Measurements from ENCODE around the gene PROK2. TPM values are rescaled to one million over a fixed set of nuclear protein-coding genes. Genes with fewer than 3 reads are reported as not detected.

The PROK2 gene
- total and polyA plus RNA-seq, 4 donors: 0.24 to 0.84 (median 0.41) TPM

- TF ChIP-seq, protein P1, sequence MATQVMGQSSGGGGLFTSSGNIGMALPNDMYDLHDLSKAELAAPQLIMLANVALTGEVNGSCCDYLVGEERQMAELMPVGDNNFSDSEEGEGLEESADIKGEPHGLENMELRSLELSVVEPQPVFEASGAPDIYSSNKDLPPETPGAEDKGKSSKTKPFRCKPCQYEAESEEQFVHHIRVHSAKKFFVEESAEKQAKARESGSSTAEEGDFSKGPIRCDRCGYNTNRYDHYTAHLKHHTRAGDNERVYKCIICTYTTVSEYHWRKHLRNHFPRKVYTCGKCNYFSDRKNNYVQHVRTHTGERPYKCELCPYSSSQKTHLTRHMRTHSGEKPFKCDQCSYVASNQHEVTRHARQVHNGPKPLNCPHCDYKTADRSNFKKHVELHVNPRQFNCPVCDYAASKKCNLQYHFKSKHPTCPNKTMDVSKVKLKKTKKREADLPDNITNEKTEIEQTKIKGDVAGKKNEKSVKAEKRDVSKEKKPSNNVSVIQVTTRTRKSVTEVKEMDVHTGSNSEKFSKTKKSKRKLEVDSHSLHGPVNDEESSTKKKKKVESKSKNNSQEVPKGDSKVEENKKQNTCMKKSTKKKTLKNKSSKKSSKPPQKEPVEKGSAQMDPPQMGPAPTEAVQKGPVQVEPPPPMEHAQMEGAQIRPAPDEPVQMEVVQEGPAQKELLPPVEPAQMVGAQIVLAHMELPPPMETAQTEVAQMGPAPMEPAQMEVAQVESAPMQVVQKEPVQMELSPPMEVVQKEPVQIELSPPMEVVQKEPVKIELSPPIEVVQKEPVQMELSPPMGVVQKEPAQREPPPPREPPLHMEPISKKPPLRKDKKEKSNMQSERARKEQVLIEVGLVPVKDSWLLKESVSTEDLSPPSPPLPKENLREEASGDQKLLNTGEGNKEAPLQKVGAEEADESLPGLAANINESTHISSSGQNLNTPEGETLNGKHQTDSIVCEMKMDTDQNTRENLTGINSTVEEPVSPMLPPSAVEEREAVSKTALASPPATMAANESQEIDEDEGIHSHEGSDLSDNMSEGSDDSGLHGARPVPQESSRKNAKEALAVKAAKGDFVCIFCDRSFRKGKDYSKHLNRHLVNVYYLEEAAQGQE (IDR thresholded peaks at IDR 0.05): no peak
- TF ChIP-seq EGR1 (IDR thresholded peaks at IDR 0.05; ENCODE audit: low read depth in 2 of 2): no peak
- TF ChIP-seq RAD21 (IDR thresholded peaks at IDR 0.05): no peak
- TF ChIP-seq YY1 (IDR thresholded peaks at IDR 0.05): no peak
- TF ChIP-seq FOXA2 (IDR thresholded peaks at IDR 0.05): no peak
Measured at GRCh38 chr3:71786551-71786950, 1.6 kb upstream of the PROK2 start (continued).

DNA sequence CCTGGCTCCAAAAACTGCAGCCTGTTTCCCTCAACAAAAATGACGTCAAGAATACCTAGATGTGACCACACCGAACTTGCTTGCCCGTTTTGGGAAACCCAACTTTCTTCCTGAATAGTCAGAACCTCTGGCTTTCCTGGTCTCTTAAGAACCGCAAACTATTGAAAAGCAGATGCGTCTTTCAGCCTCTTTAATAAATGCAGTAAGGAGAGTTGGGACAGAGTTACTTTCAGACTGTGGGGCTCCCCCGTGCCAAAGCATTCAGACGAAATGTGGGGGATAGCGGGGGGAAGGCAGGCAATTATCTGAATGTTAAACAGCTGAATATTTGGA, 1.2 kb upstream of the PROK2 start:
- Histone ChIP-seq H3K27ac (ENCODE audit: low read depth in 1 of 2, low read length in 2 of 2) (no peak overlapping the region), H3K9me3 (ENCODE audit: control insufficient read depth in 4 of 4, low read length in 3 of 4) (no peaks in the 10 kb centered on the region), H3K9ac (ENCODE audit: low read depth in 1 of 2, low read length in 2 of 2) (no peak overlapping the region), H3K27me3 (ENCODE audit: control insufficient read depth in 4 of 4, insufficient read depth in 4 of 4, low read length in 3 of 4) (peaks cover 3 to 8% (median 4%) of the 10 kb centered on the region in 4 donors), H3K4me3 (ENCODE audit: low read depth in 1 of 3, low read length in 3 of 3) (no peak overlapping the region), H3K36me3 (ENCODE audit: control insufficient read depth in 4 of 4, insufficient read depth in 3 of 4, low read depth in 1 of 4, low read length in 3 of 4) (no peaks in the 10 kb centered on the region), H3K4me1 (ENCODE audit: control insufficient read depth in 4 of 4, insufficient read depth in 4 of 4, low read length in 3 of 4) (peaks cover 4 to 18% (median 9%) of the 10 kb centered on the region in 4 donors)
- TF ChIP-seq TAF1 (conservative IDR thresholded peaks at IDR 0.05) (no peak), RXRA (IDR thresholded peaks at IDR 0.05) (no peak), FOXA1 (IDR thresholded peaks at IDR 0.05) (no peak), SP1 (IDR thresholded peaks at IDR 0.05) (no peak), YY1 (IDR thresholded peaks at IDR 0.05) (no peak), HNF4A (conservative IDR thresholded peaks at IDR 0.05) (no peak), NR2F2 (IDR thresholded peaks at IDR 0.05) (no peak), EGR1 (IDR thresholded peaks at IDR 0.05; ENCODE audit: low read depth in 2 of 2) (no peak)
- TF ChIP-seq, protein P2, sequence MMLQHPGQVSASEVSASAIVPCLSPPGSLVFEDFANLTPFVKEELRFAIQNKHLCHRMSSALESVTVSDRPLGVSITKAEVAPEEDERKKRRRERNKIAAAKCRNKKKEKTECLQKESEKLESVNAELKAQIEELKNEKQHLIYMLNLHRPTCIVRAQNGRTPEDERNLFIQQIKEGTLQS (IDR thresholded peaks at IDR 0.05): no peak
- TF ChIP-seq, protein P3, sequence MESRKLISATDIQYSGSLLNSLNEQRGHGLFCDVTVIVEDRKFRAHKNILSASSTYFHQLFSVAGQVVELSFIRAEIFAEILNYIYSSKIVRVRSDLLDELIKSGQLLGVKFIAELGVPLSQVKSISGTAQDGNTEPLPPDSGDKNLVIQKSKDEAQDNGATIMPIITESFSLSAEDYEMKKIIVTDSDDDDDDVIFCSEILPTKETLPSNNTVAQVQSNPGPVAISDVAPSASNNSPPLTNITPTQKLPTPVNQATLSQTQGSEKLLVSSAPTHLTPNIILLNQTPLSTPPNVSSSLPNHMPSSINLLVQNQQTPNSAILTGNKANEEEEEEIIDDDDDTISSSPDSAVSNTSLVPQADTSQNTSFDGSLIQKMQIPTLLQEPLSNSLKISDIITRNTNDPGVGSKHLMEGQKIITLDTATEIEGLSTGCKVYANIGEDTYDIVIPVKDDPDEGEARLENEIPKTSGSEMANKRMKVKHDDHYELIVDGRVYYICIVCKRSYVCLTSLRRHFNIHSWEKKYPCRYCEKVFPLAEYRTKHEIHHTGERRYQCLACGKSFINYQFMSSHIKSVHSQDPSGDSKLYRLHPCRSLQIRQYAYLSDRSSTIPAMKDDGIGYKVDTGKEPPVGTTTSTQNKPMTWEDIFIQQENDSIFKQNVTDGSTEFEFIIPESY (IDR thresholded peaks at IDR 0.05): no peak
- TF ChIP-seq, protein P4, sequence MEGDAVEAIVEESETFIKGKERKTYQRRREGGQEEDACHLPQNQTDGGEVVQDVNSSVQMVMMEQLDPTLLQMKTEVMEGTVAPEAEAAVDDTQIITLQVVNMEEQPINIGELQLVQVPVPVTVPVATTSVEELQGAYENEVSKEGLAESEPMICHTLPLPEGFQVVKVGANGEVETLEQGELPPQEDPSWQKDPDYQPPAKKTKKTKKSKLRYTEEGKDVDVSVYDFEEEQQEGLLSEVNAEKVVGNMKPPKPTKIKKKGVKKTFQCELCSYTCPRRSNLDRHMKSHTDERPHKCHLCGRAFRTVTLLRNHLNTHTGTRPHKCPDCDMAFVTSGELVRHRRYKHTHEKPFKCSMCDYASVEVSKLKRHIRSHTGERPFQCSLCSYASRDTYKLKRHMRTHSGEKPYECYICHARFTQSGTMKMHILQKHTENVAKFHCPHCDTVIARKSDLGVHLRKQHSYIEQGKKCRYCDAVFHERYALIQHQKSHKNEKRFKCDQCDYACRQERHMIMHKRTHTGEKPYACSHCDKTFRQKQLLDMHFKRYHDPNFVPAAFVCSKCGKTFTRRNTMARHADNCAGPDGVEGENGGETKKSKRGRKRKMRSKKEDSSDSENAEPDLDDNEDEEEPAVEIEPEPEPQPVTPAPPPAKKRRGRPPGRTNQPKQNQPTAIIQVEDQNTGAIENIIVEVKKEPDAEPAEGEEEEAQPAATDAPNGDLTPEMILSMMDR (IDR thresholded peaks at IDR 0.05; ENCODE audit: low read depth, low read length, missing input control): no peak
- 15% methylated on average over 8 of the region's 8 CpGs for WGBS
- DNase-seq (ENCODE audit: low spot score): no peak
